GM12892 (cell line): ENCODE measurements around the gene TIMM29.

Experiments
- POLR2A ChIP-seq: IDR thresholded peaks from 2 replicates; pipeline ENCODE4 v1.6.1; 2011; ENCODE audit warnings: low read depth, low read length, control low read depth
- TAF1 ChIP-seq: IDR thresholded peaks from 2 replicates; pipeline ENCODE4 v1.6.1; 2011; ENCODE audit warnings: low read depth, mild to moderate bottlenecking, control low read depth, low read length, borderline replicate concordance

GRCh38 chr19:10895920-10896319 is 32.7 kb upstream of the TIMM29 start:
- TF ChIP-seq TAF1 = no peak
- no peak for TF ChIP-seq POLR2A
